Measurements from ENCODE around the gene SLC27A2.

- TF ChIP-seq POLR2A (IDR thresholded peaks at IDR 0.05; ENCODE audit: low read depth, low read length) (no peak), POLR2AphosphoS5 (IDR thresholded peaks at IDR 0.05; ENCODE audit: low read depth, low read length) (no peak), TAF1 (IDR thresholded peaks at IDR 0.05; ENCODE audit: borderline replicate concordance, low read depth, low read length) (no peak)
Measured at GRCh38 chr15:50278496-50278895, 96.5 kb downstream of the SLC27A2 start.

All from GM12892 (cell line).